Mucosa of descending colon (tissue), 3 donors: ENCODE measurements around the gene MRPL38. TPM values are rescaled to one million over a fixed set of nuclear protein-coding genes. Genes with fewer than 3 reads are reported as not detected.
A peak's percentile ranks its signal among the peaks of the same experiment; 100 is the strongest.

ENCODE experiments used
- ATAC-seq: fragments of 200-7000 bp; cut with Tn5 transposase; one replicate; pipeline ENCODE4 v1.9.1; 2020; ENCODE audit warnings: mild to moderate bottlenecking, moderate library complexity
- DNase-seq, 3 donors: peaks; one replicate each; pipeline ENCODE4 v3.0.0-alpha.2; 2020
- H3K36me3 ChIP-seq: fragments of 200-600 bp; one replicate; pipeline ENCODE4 v1.8.0; 2021; ENCODE audit warnings: low read depth, mild to moderate bottlenecking
- H3K4me1 ChIP-seq: fragments of 200-600 bp; one replicate; pipeline ENCODE4 v1.8.0; 2021; ENCODE audit warnings: low read depth, mild to moderate bottlenecking
- H3K4me3 ChIP-seq: fragments of 200-600 bp; one replicate; pipeline ENCODE4 v1.8.0; 2021; ENCODE audit warnings: mild to moderate bottlenecking
- H3K9me3 ChIP-seq: fragments of 200-600 bp; one replicate; pipeline ENCODE4 v1.8.0; 2021; ENCODE audit warnings: mild to moderate bottlenecking
- CTCF ChIP-seq: fragments of 200-600 bp; IDR thresholded peaks from one replicate; pipeline ENCODE4 v1.8.0; 2022; ENCODE audit warnings: antibody characterized with exemption, mild to moderate bottlenecking
- intact Hi-C, 2 donors: fragments of 100-400 bp; cut with DNase I in 1 of 2; cut with micrococcal nuclease in 1 of 2; formaldehyde crosslinking; loops; one replicate each; pipeline versions ENCODE4 v1.11.0 to v1.11.1; 2022; cut with DNase I, micrococcal nuclease
- total RNA-seq, 3 donors: library from RNA; stranded (reverse); fragmentation: NEBNext Ultra II Directional in 2 of 3; extraction: Animal tissue kit (Norgen Biotek cat#: 25700) in 2 of 3; gene quantifications; one replicate each; pipeline versions ENCODE4 v1.2.1 to v1.2.4, GENCODE V29; 2021 to 2023
- donor health status: DM: no; HTN: no; CAD: no; lungs with moderate emphysema.
- donor health status: DM: no; HTN: no; CAD: no.
- donor health status: DM: no; HTN: yes; CAD: no.

Gene MRPL38
- total RNA-seq, 3 donors from 2014 or later = 87.0 to 98.0 (median 89.4) TPM

- Histone ChIP-seq H3K9me3 (no peaks in the 10 kb centered on the region), H3K4me3 (no peak overlapping the region), H3K36me3 (no peaks in the 10 kb centered on the region), H3K4me1 (peaks cover 10% of the 10 kb centered on the region)
- intact Hi-C loops = no loop called here
- DNase-seq (no peak), ATAC-seq (no peak)
- TF ChIP-seq CTCF = no peak
Observed at GRCh38 chr17:75942473-75942872, 37.8 kb upstream of the MRPL38 start.

GRCh38 chr17:75941442-75941819 lies 36.7 kb upstream of the MRPL38 start:
- intact Hi-C loops = no loop called here
- no peak for TF ChIP-seq CTCF
- H3K4me3 ChIP-seq = no peak overlapping the region
- ATAC-seq (no peak), DNase-seq (peak in 1 of 3 donors; percentile 52)
- no peaks in the 10 kb centered on the region for H3K9me3 ChIP-seq
- peaks cover 10% of the 10 kb centered on the region for H3K4me1 ChIP-seq
- H3K36me3 ChIP-seq = no peaks in the 10 kb centered on the region

- H3K36me3 ChIP-seq = no peaks in the 10 kb centered on the region
- intact Hi-C loops = no loop called here
- peak; percentile 100 for ATAC-seq
Observed at GRCh38 chr17:75940727-75941441, 36.2 kb upstream of the MRPL38 start, which contains the start of gene FBF1. Gene FBF1, minus strand, starts transcription at chr17:75941042. Its CDS starts 2,893 bp downstream, at chr17:75938149.

GRCh38 chr17:75937652-75938051 lies 33.0 kb upstream of the MRPL38 start:
- intact Hi-C loops = no loop called here
- H3K4me1 ChIP-seq = peaks cover 10% of the 10 kb centered on the region
- ATAC-seq = no peak
- H3K9me3 ChIP-seq = no peaks in the 10 kb centered on the region
- peak in 1 of 3 donors; percentile 10 for DNase-seq
- H3K36me3 ChIP-seq = no peaks in the 10 kb centered on the region
- no peak overlapping the region for H3K4me3 ChIP-seq
- no peak for TF ChIP-seq CTCF

More at GRCh38 chr17:75940727-75941441, 36.2 kb upstream of the MRPL38 start, which contains the start of gene FBF1:
- Histone ChIP-seq H3K9me3 (no peaks in the 10 kb centered on the region), H3K4me3 (peak within 1 kb of the TSS; percentile 65), H3K4me1 (peaks cover 10% of the 10 kb centered on the region)
- DNase-seq = peak; percentile 93 to 97 (median 96)
- peak; percentile 12 for TF ChIP-seq CTCF

- H3K4me3 ChIP-seq = no peak overlapping the region
- no peaks in the 10 kb centered on the region for H3K4me1 ChIP-seq
- no peak for TF ChIP-seq CTCF
- no peak for ATAC-seq
- intact Hi-C loops = no loop called here
- H3K9me3 ChIP-seq = no peaks in the 10 kb centered on the region
- H3K36me3 ChIP-seq = no peaks in the 10 kb centered on the region
- DNase-seq = no peak
Observed at GRCh38 chr17:75933808-75934207, 29.1 kb upstream of the MRPL38 start.
